Activated T-cell treated with anti-CD3 and anti-CD28 coated beads for 24 hours (primary cell): ENCODE results near the gene LAP3.
"Not testable (repeated sequence)": the region's sequence is repeated elsewhere in the genome, so short reads cannot be mapped to it uniquely, and the experiment has no call there.

Experiments
- DNase-seq: peaks from one replicate; pipeline ENCODE4 v3.0.0-alpha.2; 2020; ENCODE audit warnings: low read depth

Gene LAP3

GRCh38 chr4:17576932-17577664, at the start of gene LAP3:
TSS of gene LAP3 (plus strand) at chr4:17577198. CDS start at chr4:17577466, 268 bp downstream.
- DNase-seq = peak; percentile 99

- no peak for DNase-seq
Observed at GRCh38 chr4:17528551-17529165, 48.3 kb upstream of the LAP3 start.

- DNase-seq = no peak
Observed at GRCh38 chr4:17531538-17532285, 45.3 kb upstream of the LAP3 start.

GRCh38 chr4:17534705-17535104, 42.3 kb upstream of the LAP3 start:
- no peak for DNase-seq

- no peak for DNase-seq
Observed at GRCh38 chr4:17535242-17535641, 41.8 kb upstream of the LAP3 start.

- no peak for DNase-seq
Observed at GRCh38 chr4:17535906-17536305, 41.1 kb upstream of the LAP3 start.

GRCh38 chr4:17537060-17537459, 39.9 kb upstream of the LAP3 start:
- not testable (repeated sequence) for DNase-seq

GRCh38 chr4:17544205-17544604, 32.8 kb upstream of the LAP3 start:
- no peak for DNase-seq

GRCh38 chr4:17544831-17545234, 32.2 kb upstream of the LAP3 start:
- DNase-seq = no peak

GRCh38 chr4:17545374-17546140, 31.4 kb upstream of the LAP3 start:
- no peak for DNase-seq

- DNase-seq = no peak
Observed at GRCh38 chr4:17546222-17546621, 30.8 kb upstream of the LAP3 start.

GRCh38 chr4:17546678-17547077, 30.3 kb upstream of the LAP3 start:
- DNase-seq = no peak

GRCh38 chr4:17550549-17550948, 26.4 kb upstream of the LAP3 start:
- no peak for DNase-seq

GRCh38 chr4:17552427-17552826, 24.6 kb upstream of the LAP3 start:
- no peak for DNase-seq

GRCh38 chr4:17554568-17554967, 22.4 kb upstream of the LAP3 start:
- no peak for DNase-seq

GRCh38 chr4:17556498-17556897, 20.5 kb upstream of the LAP3 start:
- DNase-seq = no peak

- DNase-seq = no peak
Observed at GRCh38 chr4:17557880-17558279, 19.1 kb upstream of the LAP3 start.

GRCh38 chr4:17558941-17559708, 17.9 kb upstream of the LAP3 start:
- no peak for DNase-seq

GRCh38 chr4:17559709-17560048, 17.3 kb upstream of the LAP3 start:
- DNase-seq = no peak

- no peak for DNase-seq
Observed at GRCh38 chr4:17560065-17560673, 16.8 kb upstream of the LAP3 start.

- no peak for DNase-seq
Observed at GRCh38 chr4:17561195-17561909, 15.6 kb upstream of the LAP3 start.
